ENCODE measurements around the gene ROBO4. TPM values are rescaled to one million over a fixed set of nuclear protein-coding genes. Genes with fewer than 3 reads are reported as not detected.
A peak's percentile ranks its signal among the peaks of the same experiment; 100 is the strongest.

ROBO4 gene
- total and polyA plus RNA-seq, 9 of the 15 experiments (the other 6 are each of a cell fraction or from before 2014, with no cell fraction given) = not detected

GRCh38 chr11:124875943-124876817 is 21.5 kb downstream of the ROBO4 start (continued):
- TF ChIP-seq AFF4 (CRISPR knock-in tag; IDR thresholded peaks at IDR 0.05) = 0 out of 2 replicates have a peak, but pooled peaks have one; percentile 24
- peak; percentile 26; the same call in 1 of the 2 replicates for TF ChIP-seq E2F3 (CRISPR knock-in tag; IDR thresholded peaks at IDR 0.05)
- TF ChIP-seq IFI16 (CRISPR knock-in tag; IDR thresholded peaks at IDR 0.05) = no peak
- TF ChIP-seq FOXJ2 (tag; IDR thresholded peaks at IDR 0.05) = no peak
- TF ChIP-seq ZNF57 (CRISPR knock-in tag; IDR thresholded peaks at IDR 0.05) = no peak
- TF ChIP-seq HDAC6 (IDR thresholded peaks at IDR 0.05; ENCODE audit: low read depth, low read length) = no peak
- peak; percentile 73 for TF ChIP-seq SUPT5H (IDR thresholded peaks at IDR 0.05)
- no peak for TF ChIP-seq TCF7L2 (IDR thresholded peaks at IDR 0.05; ENCODE audit: low read depth, low read length)
- no peak for TF ChIP-seq U2AF1 (optimal IDR thresholded peaks at IDR 0.05; ENCODE audit: low read depth, low read length)
- peak; percentile 60; the same call in 1 of the 2 replicates for TF ChIP-seq ZNF24 (IDR thresholded peaks at IDR 0.05)
- TF ChIP-seq ZBTB40 (IDR thresholded peaks at IDR 0.05) = peak; percentile 67
- TF ChIP-seq ZBTB40 (CRISPR knock-in tag; IDR thresholded peaks at IDR 0.05) = no peak
- TF ChIP-seq ARID1B (IDR thresholded peaks at IDR 0.05) = peak; percentile 36; the same call in 1 of the 2 replicates
- TF ChIP-seq DNMT1 (IDR thresholded peaks at IDR 0.05) = no peak
- TF ChIP-seq GATAD2B (IDR thresholded peaks at IDR 0.05; ENCODE audit: borderline replicate concordance) = peak; percentile 66; the same call in 1 of the 2 replicates
- TF ChIP-seq HNRNPL (IDR thresholded peaks at IDR 0.05; ENCODE audit: low read depth, low read length) = peak; percentile 91
- TF ChIP-seq GATAD2A (IDR thresholded peaks at IDR 0.05) = no peak

All from K562 (cell line).